CD4-positive, alpha-beta T cell treated with Interleukin-4 for 1 hour (primary cell): ENCODE measurements around the gene SLC25A30.
"Not testable (repeated sequence)": the region's sequence is repeated elsewhere in the genome, so short reads cannot be mapped to it uniquely, and the experiment has no call there.

ENCODE experiments used
- DNase-seq, 2 donors: peaks; one replicate each; pipeline ENCODE4 v3.0.0-alpha.2; 2020 to 2022

Gene SLC25A30

GRCh38 chr13:45391128-45391527, 27.0 kb downstream of the SLC25A30 start:
- DNase-seq, result not testable (repeated sequence)

DNA sequence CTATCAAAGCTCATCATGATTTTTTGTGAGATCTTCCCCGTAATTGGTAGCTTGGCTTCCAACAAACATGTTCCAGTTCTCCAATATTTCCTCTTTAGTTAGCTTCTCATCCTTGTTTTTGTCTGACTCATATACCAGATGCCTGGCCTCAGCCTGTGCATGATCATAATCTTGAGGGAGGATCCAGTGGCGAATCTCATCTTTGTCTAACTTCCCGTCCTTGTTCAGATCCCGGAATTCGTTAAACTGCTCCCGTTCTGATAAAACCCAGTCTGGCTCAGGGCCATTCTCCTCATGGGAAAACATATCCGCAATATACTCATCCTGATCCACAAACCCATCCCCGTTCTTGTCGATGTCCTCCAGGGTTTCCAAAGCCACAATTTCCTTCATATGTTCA, 27.8 kb downstream of the SLC25A30 start:
- DNase-seq, result not testable (repeated sequence)

GRCh38 chr13:45388664-45389063, 29.5 kb downstream of the SLC25A30 start:
- no peak for DNase-seq

DNA sequence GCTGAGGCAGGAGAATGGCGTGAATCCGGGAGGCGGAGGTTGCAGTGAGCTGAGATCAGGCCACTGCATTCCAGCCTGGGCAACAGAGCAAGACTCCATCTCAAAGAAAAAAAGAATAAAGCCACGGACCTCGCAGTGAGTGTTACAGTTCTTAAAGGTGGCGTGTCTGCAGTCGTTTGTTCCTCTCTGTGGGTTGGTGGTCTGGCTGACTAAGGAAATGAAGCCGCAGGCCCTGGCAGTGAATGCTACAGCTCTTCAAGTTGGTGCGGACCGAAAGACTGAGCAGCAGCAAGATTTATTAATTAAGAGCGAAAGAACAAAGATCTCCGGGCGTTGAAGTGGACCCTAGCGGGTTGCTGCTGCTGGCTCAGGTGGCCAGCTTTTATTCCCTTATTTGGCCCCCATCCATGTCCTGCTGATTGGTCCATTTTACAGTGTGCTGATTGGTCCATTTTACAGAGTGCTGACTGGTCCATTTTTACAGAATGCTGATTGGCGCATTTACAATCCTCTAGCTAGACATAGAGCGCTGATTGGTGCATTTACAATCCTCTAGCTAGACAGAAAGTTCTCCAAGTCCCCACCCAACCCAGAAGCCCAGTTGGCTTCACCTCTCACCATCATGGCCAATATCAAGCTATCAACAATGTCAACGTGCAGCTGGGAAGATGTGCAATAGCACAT, 31.1 kb downstream of the SLC25A30 start:
- DNase-seq, result not testable (repeated sequence)

- no peak for DNase-seq
Observed at GRCh38 chr13:45385907-45386553, 32.1 kb downstream of the SLC25A30 start.

DNA sequence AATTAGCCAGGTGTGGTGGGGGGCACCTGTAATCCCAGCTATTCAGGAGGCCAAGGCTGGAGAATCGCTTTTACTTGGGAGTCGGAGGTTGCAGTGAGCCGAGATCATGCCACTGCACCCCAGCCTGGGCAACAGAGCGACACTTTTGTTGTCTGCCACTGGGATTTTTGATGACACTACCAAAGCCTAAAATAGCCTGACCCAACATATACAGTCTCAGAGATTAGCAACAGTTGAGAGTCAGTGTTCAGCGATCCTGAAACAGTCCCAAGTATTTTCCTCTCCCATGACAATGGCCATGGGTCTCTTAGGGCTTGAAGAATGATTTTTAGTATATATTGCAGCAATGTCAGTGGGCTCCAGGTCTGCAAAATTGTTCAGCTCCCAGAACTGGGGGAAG, 32.9 kb downstream of the SLC25A30 start:
- DNase-seq, result no peak

DNA sequence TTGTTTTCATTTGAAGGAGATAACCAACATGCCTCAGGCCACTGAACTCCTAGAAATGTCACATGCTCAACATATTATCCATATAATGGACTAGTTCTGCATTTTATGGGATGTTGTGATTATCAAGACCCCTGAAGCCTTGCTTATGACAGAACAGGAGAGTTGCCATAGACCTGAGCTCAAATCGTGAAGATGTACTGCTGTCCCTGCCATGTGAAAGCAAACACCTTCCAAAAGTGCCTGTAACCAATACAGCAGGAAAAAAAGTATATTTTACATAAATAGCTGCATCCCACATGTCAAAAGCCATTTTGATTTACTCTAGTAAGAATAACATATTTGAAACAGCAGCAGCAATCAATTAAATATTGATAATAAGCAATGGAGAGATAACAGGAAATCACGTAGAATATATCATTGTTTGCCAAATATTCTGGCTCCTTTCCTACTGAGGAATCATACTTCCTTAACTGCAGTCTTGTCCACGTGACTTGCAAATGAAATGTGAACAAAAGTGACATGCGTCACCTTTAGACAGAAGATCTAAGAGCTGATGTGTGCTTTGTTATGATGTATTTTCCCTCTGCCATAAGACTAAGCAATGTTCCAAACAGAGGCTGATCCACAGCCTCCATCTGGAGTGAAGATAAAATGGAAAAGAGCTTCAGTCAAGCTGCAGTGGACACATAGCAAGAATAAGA, 33.5 kb downstream of the SLC25A30 start:
- DNase-seq, result no peak

DNA sequence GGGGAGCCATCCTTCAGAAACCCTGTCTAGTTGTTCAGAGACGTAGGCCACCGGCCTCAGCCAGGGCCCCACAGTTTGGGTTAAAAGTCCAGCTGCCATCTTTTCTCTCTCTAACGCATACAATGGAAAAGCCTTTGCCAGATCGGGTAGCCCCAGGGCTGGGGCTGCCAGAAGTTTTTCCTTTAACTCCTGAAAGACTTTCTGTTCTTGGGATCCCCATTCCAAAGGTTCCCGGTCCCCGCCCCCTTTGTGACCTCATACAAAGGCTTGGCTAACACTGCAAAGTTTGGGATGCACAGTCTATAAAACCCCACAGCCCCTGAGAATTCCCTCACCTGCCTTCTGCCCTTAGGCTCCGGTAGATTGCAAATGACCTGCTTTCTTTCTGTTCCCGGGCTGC, 35.4 kb downstream of the SLC25A30 start:
- DNase-seq, result not testable (repeated sequence)

- DNase-seq, result no peak
Observed at GRCh38 chr13:45381196-45381595, 37.0 kb downstream of the SLC25A30 start.

DNA sequence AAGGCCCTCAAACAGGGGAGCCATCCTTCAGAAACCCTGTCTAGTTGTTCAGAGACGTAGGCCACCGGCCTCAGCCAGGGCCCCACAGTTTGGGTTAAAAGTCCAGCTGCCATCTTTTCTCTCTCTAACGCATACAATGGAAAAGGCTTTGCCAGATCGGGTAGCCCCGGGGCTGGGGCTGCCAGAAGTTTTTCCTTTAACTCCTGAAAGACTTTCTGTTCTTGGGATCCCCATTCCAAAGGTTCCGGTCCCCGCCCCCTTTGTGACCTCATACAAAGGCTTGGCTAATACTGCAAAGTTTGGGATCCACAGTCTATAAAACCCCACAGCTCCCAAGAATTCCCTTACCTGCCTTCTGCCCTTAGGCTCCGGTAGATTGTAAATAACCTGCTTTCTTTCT, 37.5 kb downstream of the SLC25A30 start:
- not testable (repeated sequence) for DNase-seq

DNA sequence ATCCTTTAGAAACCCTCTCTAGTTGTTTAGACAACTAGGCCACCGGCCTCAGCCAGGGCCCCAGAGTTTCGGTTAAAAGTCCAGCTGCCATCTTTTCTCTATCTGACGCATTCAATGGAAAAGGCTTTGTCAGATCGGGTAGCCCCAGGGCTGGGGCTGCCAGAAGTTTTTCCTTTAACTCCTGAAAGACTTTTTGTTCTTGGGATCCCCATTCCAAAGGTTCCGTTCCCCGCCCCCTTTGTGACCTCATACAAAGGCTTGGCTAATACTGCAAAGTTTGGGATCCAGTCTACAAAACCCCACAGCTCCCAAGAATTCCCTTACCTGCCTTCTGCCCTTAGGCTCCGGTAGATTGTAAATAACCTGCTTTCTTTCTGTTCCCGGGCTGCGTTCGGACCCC, 38.7 kb downstream of the SLC25A30 start:
- not testable (repeated sequence) for DNase-seq

- DNase-seq, result not testable (repeated sequence)
Observed at GRCh38 chr13:45378786-45379185, 39.4 kb downstream of the SLC25A30 start.

DNA sequence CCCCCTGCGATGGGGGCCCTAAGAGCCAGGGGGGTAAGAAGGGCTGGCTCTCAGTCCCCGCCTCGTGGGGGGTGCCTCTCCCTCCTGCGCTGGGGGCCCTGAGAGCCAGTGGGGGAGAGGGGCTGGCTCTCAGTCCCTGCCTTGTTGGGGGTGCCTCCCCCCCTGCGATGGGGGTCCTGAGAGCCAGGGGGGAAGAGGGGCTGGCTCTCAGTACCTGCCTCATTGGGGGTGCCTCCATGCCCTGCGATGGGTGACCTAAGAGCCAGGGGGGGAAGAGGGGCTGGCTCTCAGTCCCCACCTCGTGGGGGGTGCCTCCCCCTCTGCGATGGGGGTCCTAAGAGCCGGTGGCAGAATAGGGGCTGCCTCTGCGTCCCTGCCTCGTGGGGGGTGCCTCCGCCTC, 40.9 kb downstream of the SLC25A30 start:
- DNase-seq, result not testable (repeated sequence)

- not testable (repeated sequence) for DNase-seq
Observed at GRCh38 chr13:45376651-45377050, 41.5 kb downstream of the SLC25A30 start.

DNA sequence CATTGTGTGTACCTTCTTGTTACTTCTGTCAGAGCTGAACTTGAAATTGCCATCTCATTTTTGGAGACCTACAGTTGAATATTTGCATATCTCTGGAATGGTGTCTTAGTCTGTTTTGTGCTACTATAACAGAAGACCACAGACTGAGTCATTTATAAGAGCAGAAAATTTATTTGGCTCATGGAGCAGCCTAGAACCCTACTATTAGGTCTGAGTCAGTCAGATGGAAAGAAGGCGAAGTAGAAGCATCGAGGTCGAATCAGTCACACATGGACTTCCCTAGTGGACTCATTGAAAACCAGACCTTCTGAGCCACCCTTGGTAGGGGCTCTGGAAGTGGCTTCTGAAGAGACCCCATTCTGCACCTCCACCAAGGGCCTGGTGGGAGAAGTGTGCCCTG, 43.3 kb downstream of the SLC25A30 start:
- no peak for DNase-seq

- DNase-seq, result no peak
Observed at GRCh38 chr13:45373162-45373547, 45.0 kb downstream of the SLC25A30 start.

DNA sequence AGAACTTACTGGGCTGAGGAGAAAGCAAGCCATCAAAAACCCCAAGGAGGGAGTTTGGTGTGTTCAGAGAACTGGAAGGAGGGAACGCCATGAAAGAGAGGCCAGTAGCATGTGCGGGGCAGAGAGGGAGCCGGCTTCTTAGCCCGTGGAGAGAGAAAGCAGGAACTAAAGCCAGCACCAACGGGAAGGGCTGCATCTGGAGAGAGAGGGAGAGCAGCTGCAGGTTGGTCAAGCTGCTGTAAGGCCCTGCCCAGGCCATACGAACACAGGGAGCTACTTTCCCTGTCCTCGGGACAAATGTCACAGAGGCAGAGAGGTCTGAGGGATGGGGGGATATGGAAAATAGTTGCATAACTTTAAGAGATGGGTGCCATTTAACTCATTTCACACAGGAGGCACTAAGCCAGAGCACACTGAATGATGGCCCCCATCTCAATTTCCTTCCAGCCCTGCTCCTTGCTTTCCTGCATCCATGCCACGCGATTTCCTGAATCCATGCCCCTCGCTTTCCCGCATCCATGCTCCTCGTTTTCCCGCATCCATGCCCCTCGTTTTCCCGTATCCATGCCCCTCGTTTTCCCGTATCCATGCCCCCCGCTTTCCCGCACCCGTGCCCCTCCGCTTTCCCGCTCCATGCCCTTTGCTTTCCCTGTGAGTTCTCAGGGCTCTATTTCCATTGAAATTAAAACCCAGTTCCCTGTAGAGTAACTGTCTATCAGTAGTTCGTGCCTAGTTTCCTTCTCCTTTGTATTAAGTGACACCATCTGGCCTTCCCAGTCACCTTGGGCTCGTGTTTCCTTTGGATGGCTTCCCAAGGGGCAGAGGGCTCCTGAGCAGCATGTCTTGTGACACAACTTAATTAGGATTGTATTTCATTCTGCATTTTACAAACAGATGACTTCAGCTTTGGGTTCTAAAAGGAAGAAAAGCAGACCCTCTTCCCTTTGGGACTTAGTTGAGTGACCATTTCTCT, 45.7 kb downstream of the SLC25A30 start:
- no peak for DNase-seq

- DNase-seq, result peak; percentile 53 to 55
Observed at GRCh38 chr13:45370922-45371406, 47.2 kb downstream of the SLC25A30 start.

DNA sequence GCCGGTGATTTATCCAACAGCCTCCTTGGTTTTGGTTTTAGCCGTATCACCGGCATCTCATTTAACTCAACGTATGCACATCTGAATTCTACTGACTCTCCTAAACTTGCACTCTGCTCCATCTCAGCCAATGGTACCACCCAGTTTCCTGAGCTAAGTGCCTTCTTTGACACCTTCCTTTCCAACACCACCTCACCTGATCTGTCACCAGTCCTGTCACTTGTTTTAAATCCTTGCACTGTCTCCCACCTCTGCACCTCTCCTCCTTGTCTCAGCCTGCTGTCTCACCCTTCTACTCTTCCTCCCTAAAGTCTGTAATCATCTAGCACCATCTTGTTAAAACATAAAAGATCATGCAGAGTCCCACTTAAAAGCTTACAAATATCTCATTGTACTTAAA, 49.1 kb downstream of the SLC25A30 start:
- DNase-seq, result no peak

GRCh38 chr13:45368571-45368970, 49.6 kb downstream of the SLC25A30 start:
- DNase-seq, result no peak

- peak in 1 of 2 donors; percentile 26 for DNase-seq
Observed at GRCh38 chr13:45368005-45368404, 50.2 kb downstream of the SLC25A30 start.

DNA sequence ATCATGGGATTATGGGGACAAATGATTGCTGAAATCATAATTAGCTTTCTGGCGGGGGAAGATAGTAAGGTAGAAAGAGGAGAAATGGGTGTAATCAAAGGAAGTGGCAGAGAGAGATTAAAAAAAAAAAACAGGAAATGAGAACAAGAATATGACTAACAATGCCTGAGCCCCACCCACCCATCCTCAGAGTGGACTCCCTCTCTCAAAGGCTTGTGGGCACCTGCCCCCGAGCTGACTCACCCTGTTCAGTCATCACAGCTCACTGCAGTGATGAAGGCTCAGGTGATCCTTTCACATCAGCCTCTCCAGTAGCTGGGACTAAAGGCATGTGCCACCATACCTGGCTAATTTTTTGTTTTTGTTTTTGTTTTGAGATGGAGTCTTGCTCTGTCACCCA, 50.8 kb downstream of the SLC25A30 start:
- DNase-seq, result peak; percentile 91

GRCh38 chr13:45365558-45365885, 52.7 kb downstream of the SLC25A30 start:
- DNase-seq, result no peak
